Choroid plexus epithelial cell (primary cell): ENCODE measurements around the gene RPL4.

Source experiments
- DNase-seq: peaks from one replicate; pipeline ENCODE4 v3.0.0-alpha.2; 2010; ENCODE audit warnings: low read depth
- H3K4me3 ChIP-seq: 2 replicates; pipeline ENCODE4 v1.5.1; 2011; ENCODE audit warnings: low read depth, mild to moderate bottlenecking, control low read depth, low read length, moderate library complexity
- CTCF ChIP-seq: conservative IDR thresholded peaks from 2 replicates; pipeline ENCODE4 v1.5.1; 2011; ENCODE audit warnings: low read depth, mild to moderate bottlenecking, control low read depth, inconsistent platforms, low read length, moderate library complexity

The RPL4 gene

GRCh38 chr15:66504563-66505429 is at the start of gene RPL4, which contains the start of gene ZWILCH:
TSS of gene RPL4 (minus strand) at chr15:66504855. CDS start at chr15:66504790, 65 bp downstream.
TSS of gene ZWILCH (plus strand) at chr15:66505326. CDS start at chr15:66505339, 13 bp downstream.
- TF ChIP-seq CTCF = no peak
- H3K4me3 ChIP-seq = peak within 1 kb of the TSS; percentile 70
- DNase-seq = peak; percentile 91

- no peak for DNase-seq
- TF ChIP-seq CTCF = no peak
- no peak overlapping the region for H3K4me3 ChIP-seq
These were observed 40.6 kb upstream of the RPL4 start for GRCh38 chr15:66545255-66545654.

- DNase-seq = no peak
- no peak overlapping the region for H3K4me3 ChIP-seq
- TF ChIP-seq CTCF = no peak
These were observed 38.2 kb upstream of the RPL4 start for GRCh38 chr15:66542896-66543295.

GRCh38 chr15:66535056-66535455 is 30.4 kb upstream of the RPL4 start:
- TF ChIP-seq CTCF = no peak

GRCh38 chr15:66524838-66525237 is 20.2 kb upstream of the RPL4 start:
- no peak overlapping the region for H3K4me3 ChIP-seq
- DNase-seq = no peak
- no peak for TF ChIP-seq CTCF

More at GRCh38 chr15:66535056-66535455, 30.4 kb upstream of the RPL4 start:
- DNase-seq = no peak
- H3K4me3 ChIP-seq = no peak overlapping the region

GRCh38 chr15:66523926-66524325 is 19.3 kb upstream of the RPL4 start:
- no peak for DNase-seq
- TF ChIP-seq CTCF = no peak
- no peak overlapping the region for H3K4me3 ChIP-seq

- no peak overlapping the region for H3K4me3 ChIP-seq
- TF ChIP-seq CTCF = no peak
- peak; percentile 13 for DNase-seq
These were observed 11.3 kb upstream of the RPL4 start for GRCh38 chr15:66515901-66516322.
